Naive thymus-derived CD4-positive, alpha-beta T cell (primary cell): ENCODE data around the gene IQGAP1. TPM values are rescaled to one million over a fixed set of nuclear protein-coding genes. Genes with fewer than 3 reads are reported as not detected.
"Not testable (repeated sequence)": the region's sequence is repeated elsewhere in the genome, so short reads cannot be mapped to it uniquely, and the experiment has no call there.

Experiments
- ATAC-seq: fragments of 150-1000 bp; cut with Tn5 transposase; 2 replicates; pipeline ENCODE4 v1.10.0; 2021; ENCODE audit warnings: mild to moderate bottlenecking, moderate library complexity
- CTCF ChIA-PET: fragments of 350-600 bp; sonication (Branson Sonifier 250); formaldehyde crosslinking; loops from one replicate; lab custom pipeline; 2021; ENCODE audit warnings: antibody characterized with exemption; lab: Charles Lee
- POLR2A ChIA-PET: fragments of 350-600 bp; sonication (Branson Sonifier 250); formaldehyde crosslinking; loops from one replicate; lab custom pipeline; 2021; ENCODE audit warnings: antibody characterized with exemption, inconsistent platforms; lab: Charles Lee
- DNase-seq, 9 donors: peaks; one replicate each; pipeline versions ENCODE4 v3.0.0 to v3.0.0-alpha.2; 2020 to 2022; ENCODE audit warnings: mixed read lengths in 1 of 9
- H3K27ac ChIP-seq: one replicate; pipeline ENCODE4 v1.7.0; 2013; ENCODE audit warnings: mild to moderate bottlenecking, low read depth, low read length, moderate library complexity
- H3K27me3 ChIP-seq, 2 donors: one replicate each; pipeline ENCODE4 v1.7.0; 2013; ENCODE audit warnings: low read length in 2 of 2, mild to moderate bottlenecking in 2 of 2, moderate library complexity in 2 of 2; ENCODE audit not compliant: control insufficient read depth in 2 of 2, insufficient read depth in 2 of 2
- H3K36me3 ChIP-seq, 3 experiments: 1 replicate in 2 of 3; 2 replicates in 1 of 3; pipeline ENCODE4 v1.7.0; 2013; ENCODE audit warnings: low read length in 3 of 3, mild to moderate bottlenecking in 3 of 3, moderate library complexity in 1 of 3; ENCODE audit not compliant: insufficient read depth in 3 of 3, control insufficient read depth in 2 of 3
- H3K4me1 ChIP-seq, 2 donors: one replicate each; pipeline ENCODE4 v1.7.0; 2013; ENCODE audit warnings: low read length in 2 of 2, mild to moderate bottlenecking in 2 of 2, moderate library complexity in 1 of 2; ENCODE audit not compliant: control insufficient read depth in 2 of 2, insufficient read depth in 2 of 2
- H3K4me3 ChIP-seq: 2 replicates; pipeline ENCODE4 v1.7.0; 2013; ENCODE audit warnings: mild to moderate bottlenecking, low read length
- H3K9me3 ChIP-seq, 3 experiments: 1 replicate in 2 of 3; 2 replicates in 1 of 3; pipeline ENCODE4 v1.7.0; 2013; ENCODE audit warnings: low read length in 3 of 3; ENCODE audit not compliant: control insufficient read depth in 2 of 3
- H3K27ac Mint-ChIP-seq, 9 donors: one replicate each; pipeline ENCODE4 v1.8.0; 2020 to 2022; ENCODE audit warnings: mixed read lengths in 9 of 9, mild to moderate bottlenecking in 8 of 9, moderate library complexity in 5 of 9, inconsistent platforms in 2 of 9
- H3K27me3 Mint-ChIP-seq, 5 donors: one replicate each; pipeline ENCODE4 v1.8.0; 2021 to 2022; ENCODE audit warnings: mixed read lengths in 5 of 5, mild to moderate bottlenecking in 1 of 5
- H3K36me3 Mint-ChIP-seq, 5 donors: one replicate each; pipeline ENCODE4 v1.8.0; 2020 to 2022; ENCODE audit warnings: mixed read lengths in 5 of 5, mild to moderate bottlenecking in 3 of 5, inconsistent platforms in 1 of 5
- H3K4me1 Mint-ChIP-seq, 7 donors: one replicate each; pipeline ENCODE4 v1.8.0; 2020 to 2022; ENCODE audit warnings: mixed read lengths in 7 of 7, mild to moderate bottlenecking in 3 of 7, inconsistent platforms in 1 of 7
- H3K4me3 Mint-ChIP-seq, 10 donors: one replicate each; pipeline ENCODE4 v1.8.0; 2020 to 2022; ENCODE audit warnings: mild to moderate bottlenecking in 10 of 10, mixed read lengths in 10 of 10, moderate library complexity in 6 of 10, inconsistent platforms in 2 of 10
- H3K9me3 Mint-ChIP-seq, 11 donors: one replicate each; pipeline ENCODE4 v1.8.0; 2020 to 2022; ENCODE audit warnings: mixed read lengths in 11 of 11, mild to moderate bottlenecking in 4 of 11, inconsistent platforms in 1 of 11, moderate library complexity in 1 of 11
- intact Hi-C, 2 donors: fragments of 100-400 bp; cut with micrococcal nuclease; formaldehyde crosslinking; loops; one replicate each; pipeline ENCODE4 v1.15.1; 2023
- polyA plus RNA-seq, 2 donors: library from polyadenylated mRNA; unstranded; fragments of 300-500 nt; fragmentation: Illumina TruSeq; gene quantifications; one replicate each; pipeline ENCODE4 v1.2.3, GENCODE V29; 2021
- total RNA-seq, 6 experiments: library from RNA in 5 of 6; stranded (reverse) in 5 of 6; gene quantifications; 1 replicate in 5 of 6; 2 replicates in 1 of 6; pipeline ENCODE4 v1.2.3 and lab custom pipeline; 2021 to 2026

IQGAP1 gene
- total and polyA plus RNA-seq, 7 experiments from 2014 or later: 73.9 to 263 (median 90.3) TPM

DNA sequence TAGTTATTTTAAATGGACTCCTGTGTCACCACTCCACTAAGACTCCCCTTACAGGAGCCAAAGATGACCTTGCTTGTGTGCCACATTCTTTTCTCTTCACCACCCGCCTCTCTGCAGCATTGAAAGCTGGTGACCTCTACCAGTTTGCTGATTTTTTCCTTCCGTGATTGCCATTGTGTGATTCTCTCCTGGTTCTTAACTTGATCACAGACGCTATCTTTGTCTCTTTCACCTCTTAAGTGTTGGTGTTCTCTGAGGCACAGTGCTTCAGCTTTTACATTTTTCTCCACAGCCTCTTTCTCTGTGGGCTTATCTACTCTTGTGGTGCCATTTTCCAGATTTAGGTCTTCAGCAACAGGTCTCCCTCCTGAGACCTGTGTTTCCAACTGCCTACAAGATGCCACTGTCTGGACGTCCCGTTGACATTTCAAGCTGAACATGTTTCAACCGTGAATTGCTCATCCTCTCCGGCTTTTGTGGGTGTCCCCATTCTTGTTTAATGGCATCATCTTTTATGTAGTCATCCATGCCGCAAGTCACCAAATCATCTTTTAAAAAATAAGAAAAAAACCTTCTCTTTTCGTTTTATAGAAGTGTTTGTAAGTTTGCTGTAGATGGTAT lies 26.5 kb downstream of the IQGAP1 start:
- Mint-ChIP-seq H3K4me1 (peaks cover 65 to 89% (median 80%) of the 10 kb centered on the region in 7 donors), H3K27ac (peak overlapping the region in 8 of 9 donors; percentile 2 to 79 (median 48)), H3K36me3 (peaks cover 0 to 38% (median 19%) of the 10 kb centered on the region in 5 donors), H3K4me3 (peak overlapping the region; percentile 3 to 68 (median 44)), H3K9me3 (peaks cover 0 to 12% (median 2%) of the 10 kb centered on the region in 11 donors), H3K27me3 (no peaks in the 10 kb centered on the region)
- H3K27ac ChIP-seq: no peak overlapping the region
- peak in 1 of 9 donors; percentile 37 for DNase-seq
- no peaks in the 10 kb centered on the region for H3K9me3 ChIP-seq
- ChIA-PET POLR2A (interaction anchor here (1.0 kb wide), 1 partner anchor 17 kb away, joined by 4 read pairs; no protein-coding TSS in a partner anchor), CTCF (interaction anchor here (1.5 kb wide), 1 partner anchor 52 kb away, joined by 8 read pairs; no protein-coding TSS in a partner anchor)
- no peak for ATAC-seq
- no peaks in the 10 kb centered on the region for H3K36me3 ChIP-seq
- peaks cover 35 to 42% of the 10 kb centered on the region in 2 donors for H3K4me1 ChIP-seq
- H3K4me3 ChIP-seq: no peak overlapping the region
- intact Hi-C loops: loop anchor here in 1 of 2 donors (5.0 kb wide), 1 partner anchor 37 kb away; no protein-coding TSS in a partner anchor
- no peaks in the 10 kb centered on the region for H3K27me3 ChIP-seq

DNA sequence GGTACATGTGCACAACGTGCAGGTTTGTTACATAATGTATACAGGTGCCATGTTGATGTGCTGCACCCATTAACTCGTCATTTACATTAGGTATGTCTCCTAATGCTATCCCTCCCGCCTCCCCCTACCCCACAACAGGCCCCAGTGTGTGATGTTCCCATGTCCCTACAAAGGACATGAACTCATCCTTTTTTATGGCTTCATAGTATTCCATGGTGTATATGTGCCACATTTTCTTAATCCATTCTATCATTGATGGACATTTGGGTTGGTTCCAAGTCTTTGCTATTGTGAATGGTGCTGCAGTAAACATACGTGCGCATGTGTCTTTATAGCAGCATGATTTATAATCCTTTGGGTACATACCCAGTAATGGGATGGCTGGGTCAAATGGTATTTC lies 28.0 kb downstream of the IQGAP1 start:
- ATAC-seq, H3K27me3 ChIP-seq, H3K4me3 ChIP-seq, DNase-seq, H3K27me3 Mint-ChIP-seq, POLR2A ChIA-PET, H3K36me3 ChIP-seq, H3K9me3 Mint-ChIP-seq, H3K27ac ChIP-seq, H3K9me3 ChIP-seq, CTCF ChIA-PET, intact Hi-C loops, H3K4me3 Mint-ChIP-seq: not testable (repeated sequence)
- peaks cover 42 to 45% of the 10 kb centered on the region in 2 donors for H3K4me1 ChIP-seq
- Mint-ChIP-seq H3K36me3 (peaks cover 0 to 29% (median 10%) of the 10 kb centered on the region in 5 donors), H3K4me1 (peaks cover 66 to 93% (median 85%) of the 10 kb centered on the region in 7 donors), H3K27ac (peak overlapping the region in 1 of 9 donors; percentile 37)

DNA sequence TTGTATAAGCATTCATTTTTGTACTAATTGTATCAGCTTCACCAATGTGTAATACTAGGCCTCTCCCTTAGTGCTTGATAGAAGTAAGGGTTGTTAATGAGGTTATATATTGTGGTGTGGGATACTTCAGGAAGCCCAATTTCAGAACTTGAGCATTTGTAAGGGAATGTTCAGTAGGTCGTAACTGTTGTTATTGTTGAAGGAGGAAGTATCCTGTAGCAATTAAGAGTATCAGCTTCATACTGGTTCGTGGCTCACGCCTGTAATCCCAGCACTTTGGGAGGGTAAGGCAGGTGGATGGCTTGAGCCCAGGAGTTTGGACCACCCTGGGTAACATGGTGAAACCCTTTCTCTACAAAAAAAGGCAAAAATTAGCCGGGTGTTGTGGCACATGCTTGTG lies 30.6 kb downstream of the IQGAP1 start:
- CTCF ChIA-PET: interaction anchor here (0.7 kb wide), 1 partner anchor 126 kb away, joined by 3 read pairs; no protein-coding TSS in a partner anchor
- H3K9me3 ChIP-seq: no peaks in the 10 kb centered on the region
- ATAC-seq: no peak
- intact Hi-C loops: loop anchor here (1.0 to 2.0 kb wide), 3 partner anchors 10 to 30 kb away; partner anchors contain the start of gene IQGAP1 (in 1 of the 2)
- H3K4me3 ChIP-seq: no peak overlapping the region
- Mint-ChIP-seq H3K27ac (peak overlapping the region in 2 of 9 donors; percentile 62 to 76), H3K4me3 (peak overlapping the region in 6 of 10 donors; percentile 6 to 55 (median 34)), H3K27me3 (no peaks in the 10 kb centered on the region), H3K36me3 (peaks cover 0 to 27% (median 7%) of the 10 kb centered on the region in 5 donors), H3K9me3 (peaks cover 0 to 9% (median 0%) of the 10 kb centered on the region in 11 donors), H3K4me1 (peaks cover 52 to 88% (median 70%) of the 10 kb centered on the region in 7 donors)
- H3K36me3 ChIP-seq: no peaks in the 10 kb centered on the region
- H3K27me3 ChIP-seq: no peaks in the 10 kb centered on the region
- POLR2A ChIA-PET: interaction anchor here (0.6 to 0.7 kb wide), 2 partner anchors 19 to 53 kb away, joined by 3 to 4 read pairs; no protein-coding TSS in a partner anchor
- no peak for DNase-seq
- H3K27ac ChIP-seq: no peak overlapping the region
- peaks cover 28 to 32% of the 10 kb centered on the region in 2 donors for H3K4me1 ChIP-seq

DNA sequence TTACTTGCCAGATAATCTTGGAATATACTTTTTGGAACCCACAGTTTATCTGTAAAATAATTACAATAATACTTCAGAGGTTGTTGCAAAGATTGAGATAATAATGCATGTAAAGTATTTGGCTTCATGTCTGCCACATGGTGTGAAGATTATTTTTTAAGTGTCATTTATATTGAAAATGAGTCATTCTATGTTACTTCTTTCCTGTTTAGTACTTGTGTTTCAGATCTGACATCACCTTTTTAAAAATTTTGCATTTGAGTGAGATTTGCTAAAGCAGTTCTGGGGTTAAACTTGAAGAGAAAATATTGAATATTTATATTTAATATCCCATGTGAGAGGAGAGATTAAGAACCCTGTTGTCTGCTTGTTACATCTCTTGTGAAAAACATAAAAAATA lies 31.2 kb downstream of the IQGAP1 start:
- peaks cover 0 to 9% (median 0%) of the 10 kb centered on the region in 11 donors for H3K9me3 Mint-ChIP-seq
- H3K4me3 ChIP-seq: no peak overlapping the region
- H3K27me3 Mint-ChIP-seq: no peaks in the 10 kb centered on the region
- H3K9me3 ChIP-seq: no peaks in the 10 kb centered on the region
- peaks cover 0 to 27% (median 7%) of the 10 kb centered on the region in 5 donors for H3K36me3 Mint-ChIP-seq
- H3K27ac Mint-ChIP-seq: peak overlapping the region in 4 of 9 donors; percentile 1 to 81 (median 69)
- peaks cover 23 to 28% of the 10 kb centered on the region in 2 donors for H3K4me1 ChIP-seq
- POLR2A ChIA-PET: no interaction called here
- H3K4me3 Mint-ChIP-seq: peak overlapping the region in 5 of 10 donors; percentile 1 to 70 (median 6)
- CTCF ChIA-PET: interaction anchor here (0.7 kb wide), 1 partner anchor 126 kb away, joined by 3 read pairs; no protein-coding TSS in a partner anchor
- ATAC-seq (no peak), DNase-seq (no peak)
- no peaks in the 10 kb centered on the region for H3K36me3 ChIP-seq
- intact Hi-C loops: loop anchor here (1.0 to 2.0 kb wide), 3 partner anchors 11 to 30 kb away; partner anchors contain the start of gene IQGAP1 (in 1 of the 2)
- peaks cover 47 to 88% (median 71%) of the 10 kb centered on the region in 7 donors for H3K4me1 Mint-ChIP-seq
- H3K27ac ChIP-seq: no peak overlapping the region
- H3K27me3 ChIP-seq: no peaks in the 10 kb centered on the region

DNA sequence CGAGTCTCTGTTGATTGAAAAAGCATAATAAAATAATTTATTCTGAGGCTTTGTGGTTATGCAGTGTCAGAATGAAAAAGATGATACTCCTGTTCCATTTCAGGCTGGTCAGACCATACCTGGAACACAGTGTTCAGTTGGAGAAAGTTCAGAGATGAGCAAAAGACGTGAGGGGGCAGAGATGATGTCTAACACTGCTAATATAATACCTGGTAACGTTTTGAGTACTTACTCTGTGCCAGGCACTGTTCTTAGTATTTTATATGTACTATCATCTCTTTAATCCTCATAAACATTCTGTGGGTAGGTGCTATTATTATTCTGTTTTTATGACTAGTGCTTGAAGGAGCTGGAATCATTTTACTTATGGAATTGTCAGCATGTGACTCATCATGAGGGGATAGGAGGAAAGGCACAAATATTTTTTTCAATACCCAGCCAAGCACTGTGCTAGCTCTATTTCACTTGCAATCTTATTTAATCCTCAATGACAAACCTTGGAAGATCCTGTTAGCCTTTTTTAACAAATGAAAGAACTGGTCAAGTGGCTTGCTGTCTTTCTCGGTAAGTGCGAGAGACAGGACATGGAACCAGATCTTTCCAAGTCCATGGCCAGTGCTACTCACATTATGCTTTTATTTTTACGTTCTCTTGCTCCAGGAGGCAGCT lies 31.8 kb downstream of the IQGAP1 start:
- DNase-seq: no peak
- H3K27me3 Mint-ChIP-seq: no peaks in the 10 kb centered on the region
- Histone ChIP-seq H3K9me3 (no peaks in the 10 kb centered on the region), H3K4me3 (no peak overlapping the region), H3K27me3 (no peaks in the 10 kb centered on the region), H3K27ac (no peak overlapping the region), H3K36me3 (no peaks in the 10 kb centered on the region), H3K4me1 (peaks cover 18 to 22% of the 10 kb centered on the region in 2 donors)
- peak overlapping the region in 7 of 9 donors; percentile 1 to 81 (median 21) for H3K27ac Mint-ChIP-seq
- peaks cover 0 to 9% (median 0%) of the 10 kb centered on the region in 11 donors for H3K9me3 Mint-ChIP-seq
- H3K4me1 Mint-ChIP-seq: peaks cover 40 to 83% (median 67%) of the 10 kb centered on the region in 7 donors
- H3K36me3 Mint-ChIP-seq: peaks cover 0 to 23% (median 7%) of the 10 kb centered on the region in 5 donors
- ChIA-PET CTCF (no interaction called here), POLR2A (interaction anchor here (0.7 kb wide), 1 partner anchor 591 kb away, joined by 3 read pairs; no protein-coding TSS in a partner anchor)
- ATAC-seq: no peak
- intact Hi-C loops: loop anchor here (1.0 to 2.0 kb wide), 3 partner anchors 12 to 31 kb away; partner anchors contain the start of gene IQGAP1 (in 1 of the 2)
- H3K4me3 Mint-ChIP-seq: peak overlapping the region in 6 of 10 donors; percentile 1 to 70 (median 28)

DNA sequence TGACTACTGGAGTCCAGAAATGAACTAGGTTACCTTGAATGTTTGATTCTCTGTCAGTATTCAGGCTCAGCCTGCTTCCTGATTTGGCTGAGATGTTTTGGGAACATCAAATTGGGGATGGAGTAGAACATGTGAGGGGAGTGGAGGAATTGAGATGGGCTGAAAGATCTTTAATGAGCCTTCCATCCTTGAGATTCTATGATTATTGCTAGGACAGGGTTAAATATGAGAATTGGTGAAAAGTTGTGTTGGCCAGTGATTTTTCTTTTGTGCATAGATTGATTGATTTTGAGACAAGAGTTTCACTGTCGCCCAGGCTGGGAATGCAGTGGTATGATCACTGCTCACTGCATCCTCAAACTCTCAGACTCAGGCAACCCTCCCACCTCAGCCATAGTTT lies 32.4 kb downstream of the IQGAP1 start:
- DNase-seq (no peak), ATAC-seq (no peak)
- H3K4me3 Mint-ChIP-seq: peak overlapping the region in 3 of 10 donors; percentile 6 to 48 (median 14)
- peaks cover 0 to 23% (median 8%) of the 10 kb centered on the region in 5 donors for H3K36me3 Mint-ChIP-seq
- no peaks in the 10 kb centered on the region for H3K27me3 ChIP-seq
- H3K27ac ChIP-seq: no peak overlapping the region
- H3K4me3 ChIP-seq: no peak overlapping the region
- intact Hi-C loops: no loop called here
- H3K9me3 Mint-ChIP-seq: peaks cover 0 to 9% (median 0%) of the 10 kb centered on the region in 11 donors
- ChIA-PET POLR2A (interaction anchor here (0.7 kb wide), 1 partner anchor 590 kb away, joined by 3 read pairs; no protein-coding TSS in a partner anchor), CTCF (no interaction called here)
- H3K4me1 Mint-ChIP-seq: peaks cover 38 to 81% (median 62%) of the 10 kb centered on the region in 7 donors
- H3K27ac Mint-ChIP-seq: peak overlapping the region in 3 of 9 donors; percentile 62 to 81 (median 76)
- H3K4me1 ChIP-seq: peaks cover 18 to 22% of the 10 kb centered on the region in 2 donors
- H3K9me3 ChIP-seq: no peaks in the 10 kb centered on the region
- H3K36me3 ChIP-seq: no peaks in the 10 kb centered on the region
- H3K27me3 Mint-ChIP-seq: no peaks in the 10 kb centered on the region
